WERI-Rb-1 (cell line): Measurements from ENCODE around the gene BFSP1.

Source experiments
- DNase-seq: peaks from one replicate; pipeline ENCODE4 v3.0.0-alpha.2; 2020
- H3K27ac ChIP-seq: fragments of 250-450 bp; sonication (Bioruptor Pico); 2 replicates; pipeline ENCODE4 v1.5.1; 2020; ENCODE audit warnings: mild to moderate bottlenecking, moderate library complexity
- H3K27me3 ChIP-seq: fragments of 250-450 bp; sonication (Bioruptor Pico); 2 replicates; pipeline ENCODE4 v1.5.1; 2021; ENCODE audit warnings: mild to moderate bottlenecking, low read depth, moderate library complexity; ENCODE audit not compliant: insufficient read depth, severe bottlenecking
- H3K36me3 ChIP-seq: fragments of 250-450 bp; sonication (Bioruptor Pico); 2 replicates; pipeline ENCODE4 v1.5.1; 2020; ENCODE audit warnings: mild to moderate bottlenecking, moderate library complexity
- H3K4me3 ChIP-seq: 2 replicates; pipeline ENCODE4 v1.5.1; 2011; ENCODE audit warnings: low read depth, mild to moderate bottlenecking, control low read depth, low read length
- H3K9me3 ChIP-seq: fragments of 250-450 bp; sonication (Bioruptor Pico); 2 replicates; pipeline ENCODE4 v1.5.1; 2021; ENCODE audit warnings: mild to moderate bottlenecking, moderate library complexity; ENCODE audit not compliant: severe bottlenecking
- CTCF ChIP-seq: IDR thresholded peaks from 2 replicates; pipeline ENCODE4 v1.5.1; 2011; ENCODE audit warnings: low read depth, mild to moderate bottlenecking, control low read depth, inconsistent platforms, low read length

Gene BFSP1

GRCh38 chr20:17524560-17524959 is 6.6 kb downstream of the BFSP1 start:
- TF ChIP-seq CTCF, result no peak
- DNase-seq, result no peak
- H3K4me3 ChIP-seq, result no peak overlapping the region
- no peak overlapping the region for H3K27ac ChIP-seq
- no peaks in the 10 kb centered on the region for H3K36me3 ChIP-seq
- no peaks in the 10 kb centered on the region for H3K9me3 ChIP-seq
- no peaks in the 10 kb centered on the region for H3K27me3 ChIP-seq

GRCh38 chr20:17523326-17523725 is 7.9 kb downstream of the BFSP1 start:
- no peaks in the 10 kb centered on the region for H3K36me3 ChIP-seq
- H3K27ac ChIP-seq, result no peak overlapping the region
- no peak for TF ChIP-seq CTCF
- DNase-seq, result no peak
- no peak overlapping the region for H3K4me3 ChIP-seq
- no peaks in the 10 kb centered on the region for H3K27me3 ChIP-seq
- no peaks in the 10 kb centered on the region for H3K9me3 ChIP-seq

- no peak for TF ChIP-seq CTCF
- no peak overlapping the region for H3K27ac ChIP-seq
Observed at GRCh38 chr20:17522528-17522927, 8.7 kb downstream of the BFSP1 start.

GRCh38 chr20:17520583-17520982 is 10.6 kb downstream of the BFSP1 start:
- Histone ChIP-seq H3K27me3 (no peaks in the 10 kb centered on the region), H3K27ac (no peak overlapping the region), H3K9me3 (no peaks in the 10 kb centered on the region), H3K4me3 (no peak overlapping the region), H3K36me3 (no peaks in the 10 kb centered on the region)
- no peak for DNase-seq
- TF ChIP-seq CTCF, result no peak

More at GRCh38 chr20:17522528-17522927, 8.7 kb downstream of the BFSP1 start:
- Histone ChIP-seq H3K36me3 (no peaks in the 10 kb centered on the region), H3K27me3 (no peaks in the 10 kb centered on the region), H3K4me3 (no peak overlapping the region), H3K9me3 (no peaks in the 10 kb centered on the region)
- DNase-seq, result no peak

GRCh38 chr20:17519606-17520285 is 11.4 kb downstream of the BFSP1 start:
- no peaks in the 10 kb centered on the region for H3K27me3 ChIP-seq
- no peaks in the 10 kb centered on the region for H3K36me3 ChIP-seq
- no peak overlapping the region for H3K27ac ChIP-seq
- no peak for DNase-seq
- H3K9me3 ChIP-seq, result no peaks in the 10 kb centered on the region
- no peak overlapping the region for H3K4me3 ChIP-seq
- no peak for TF ChIP-seq CTCF
